Testis (tissue), 2 donors: ENCODE measurements around the gene CASP5.

Experiments used
- CTCF ChIP-seq, 3 experiments: fragments of 450-650 bp in 2 of 3; fragments of 200-600 bp in 1 of 3; sonication (generic) in 1 of 3; IDR thresholded peaks; one replicate each; pipeline ENCODE4 v1.5.1; 2016 to 2019; ENCODE audit warnings: antibody characterized with exemption in 3 of 3, mild to moderate bottlenecking in 2 of 3, moderate library complexity in 1 of 3
- POLR2A ChIP-seq: fragments of 450-650 bp; IDR thresholded peaks from one replicate; pipeline ENCODE4 v1.6.1; 2017; ENCODE audit warnings: antibody characterized with exemption, mild to moderate bottlenecking, moderate library complexity

- no peak for TF ChIP-seq POLR2A
- no peak for TF ChIP-seq CTCF (IDR thresholded peaks at IDR 0.05)
Observed at GRCh38 chr11:105027678-105028077, 4.7 kb upstream of the CASP5 start.
